Stimulated activated naive CD8-positive, alpha-beta T cell treated with anti-CD3 and anti-CD28 coated beads, Interleukin-15, Interleukin-2, amounts not matched to agents 100 ng/mL and 50 ng/mL, for 24 hours (primary cell): Measurements from ENCODE around the gene HTR4.

Experiments used
- H3K27ac Mint-ChIP-seq: one replicate; pipeline ENCODE4 v1.8.0; 2021; ENCODE audit warnings: mild to moderate bottlenecking, mixed read lengths
- H3K27me3 Mint-ChIP-seq: one replicate; pipeline ENCODE4 v1.8.0; 2021; ENCODE audit warnings: mixed read lengths
- H3K36me3 Mint-ChIP-seq: one replicate; pipeline ENCODE4 v1.8.0; 2021; ENCODE audit warnings: low read depth, mixed read lengths
- H3K4me1 Mint-ChIP-seq: one replicate; pipeline ENCODE4 v1.8.0; 2021; ENCODE audit warnings: low read depth, mixed read lengths
- H3K4me3 Mint-ChIP-seq: one replicate; pipeline ENCODE4 v1.8.0; 2021; ENCODE audit warnings: mild to moderate bottlenecking, mixed read lengths
- H3K9me3 Mint-ChIP-seq: one replicate; pipeline ENCODE4 v1.8.0; 2021; ENCODE audit warnings: mixed read lengths

Gene HTR4

GRCh38 chr5:148639081-148639480 lies 15.2 kb downstream of the HTR4 start:
- Mint-ChIP-seq H3K4me1 (no peaks in the 10 kb centered on the region), H3K9me3 (no peaks in the 10 kb centered on the region), H3K36me3 (no peaks in the 10 kb centered on the region), H3K27me3 (peaks cover 40% of the 10 kb centered on the region), H3K27ac (no peak overlapping the region), H3K4me3 (no peak overlapping the region)

GRCh38 chr5:148636353-148636752 lies 18.0 kb downstream of the HTR4 start:
- H3K4me1 Mint-ChIP-seq, result peaks cover 6% of the 10 kb centered on the region
- H3K9me3 Mint-ChIP-seq, result no peaks in the 10 kb centered on the region
- no peaks in the 10 kb centered on the region for H3K36me3 Mint-ChIP-seq
- peaks cover 31% of the 10 kb centered on the region for H3K27me3 Mint-ChIP-seq
- H3K27ac Mint-ChIP-seq, result no peak overlapping the region
- no peak overlapping the region for H3K4me3 Mint-ChIP-seq

- peaks cover 37% of the 10 kb centered on the region for H3K27me3 Mint-ChIP-seq
Measured at GRCh38 chr5:148635321-148636083, 18.8 kb downstream of the HTR4 start.

GRCh38 chr5:148633067-148633377 lies 21.3 kb downstream of the HTR4 start:
- H3K4me3 Mint-ChIP-seq, result no peak overlapping the region

More at GRCh38 chr5:148635321-148636083, 18.8 kb downstream of the HTR4 start:
- peaks cover 6% of the 10 kb centered on the region for H3K4me1 Mint-ChIP-seq
- no peaks in the 10 kb centered on the region for H3K36me3 Mint-ChIP-seq
- H3K9me3 Mint-ChIP-seq, result no peaks in the 10 kb centered on the region
- H3K4me3 Mint-ChIP-seq, result no peak overlapping the region
- no peak overlapping the region for H3K27ac Mint-ChIP-seq

GRCh38 chr5:148632255-148633066 lies 21.9 kb downstream of the HTR4 start:
- Mint-ChIP-seq H3K27ac (no peak overlapping the region), H3K9me3 (no peaks in the 10 kb centered on the region), H3K4me1 (peaks cover 6% of the 10 kb centered on the region), H3K4me3 (no peak overlapping the region), H3K36me3 (no peaks in the 10 kb centered on the region), H3K27me3 (peaks cover 35% of the 10 kb centered on the region)

More at GRCh38 chr5:148633067-148633377, 21.3 kb downstream of the HTR4 start:
- Mint-ChIP-seq H3K9me3 (no peaks in the 10 kb centered on the region), H3K27ac (no peak overlapping the region), H3K27me3 (peaks cover 33% of the 10 kb centered on the region), H3K4me1 (peaks cover 6% of the 10 kb centered on the region), H3K36me3 (no peaks in the 10 kb centered on the region)

- Mint-ChIP-seq H3K27me3 (peaks cover 46% of the 10 kb centered on the region), H3K4me3 (no peak overlapping the region), H3K36me3 (no peaks in the 10 kb centered on the region), H3K4me1 (peaks cover 4% of the 10 kb centered on the region), H3K27ac (no peak overlapping the region), H3K9me3 (no peaks in the 10 kb centered on the region)
Measured at GRCh38 chr5:148626986-148627385, 27.3 kb downstream of the HTR4 start.

GRCh38 chr5:148626081-148626613 lies 28.2 kb downstream of the HTR4 start:
- H3K27me3 Mint-ChIP-seq, result peaks cover 44% of the 10 kb centered on the region
- H3K9me3 Mint-ChIP-seq, result no peaks in the 10 kb centered on the region
- H3K36me3 Mint-ChIP-seq, result no peaks in the 10 kb centered on the region
- H3K4me3 Mint-ChIP-seq, result no peak overlapping the region
- peaks cover 10% of the 10 kb centered on the region for H3K4me1 Mint-ChIP-seq
- H3K27ac Mint-ChIP-seq, result no peak overlapping the region

- H3K4me1 Mint-ChIP-seq, result peaks cover 19% of the 10 kb centered on the region
- no peak overlapping the region for H3K4me3 Mint-ChIP-seq
- no peak overlapping the region for H3K27ac Mint-ChIP-seq
- H3K9me3 Mint-ChIP-seq, result no peaks in the 10 kb centered on the region
- peaks cover 37% of the 10 kb centered on the region for H3K27me3 Mint-ChIP-seq
- H3K36me3 Mint-ChIP-seq, result no peaks in the 10 kb centered on the region
Measured at GRCh38 chr5:148625250-148625649, 29.1 kb downstream of the HTR4 start.

- peaks cover 38% of the 10 kb centered on the region for H3K27me3 Mint-ChIP-seq
- H3K36me3 Mint-ChIP-seq, result no peaks in the 10 kb centered on the region
Measured at GRCh38 chr5:148623741-148624140, 30.6 kb downstream of the HTR4 start.

GRCh38 chr5:148623101-148623500 lies 31.2 kb downstream of the HTR4 start:
- peaks cover 45% of the 10 kb centered on the region for H3K27me3 Mint-ChIP-seq
- no peaks in the 10 kb centered on the region for H3K9me3 Mint-ChIP-seq
- H3K36me3 Mint-ChIP-seq, result no peaks in the 10 kb centered on the region
- H3K4me1 Mint-ChIP-seq, result peaks cover 33% of the 10 kb centered on the region
- no peak overlapping the region for H3K27ac Mint-ChIP-seq
- no peak overlapping the region for H3K4me3 Mint-ChIP-seq

More at GRCh38 chr5:148623741-148624140, 30.6 kb downstream of the HTR4 start:
- H3K4me1 Mint-ChIP-seq, result peaks cover 32% of the 10 kb centered on the region
- no peak overlapping the region for H3K4me3 Mint-ChIP-seq
- no peak overlapping the region for H3K27ac Mint-ChIP-seq
- H3K9me3 Mint-ChIP-seq, result no peaks in the 10 kb centered on the region

- H3K4me1 Mint-ChIP-seq, result peaks cover 33% of the 10 kb centered on the region
- H3K9me3 Mint-ChIP-seq, result no peaks in the 10 kb centered on the region
- no peaks in the 10 kb centered on the region for H3K36me3 Mint-ChIP-seq
- no peak overlapping the region for H3K4me3 Mint-ChIP-seq
- peaks cover 39% of the 10 kb centered on the region for H3K27me3 Mint-ChIP-seq
- H3K27ac Mint-ChIP-seq, result peak overlapping the region; percentile 13
Measured at GRCh38 chr5:148620696-148621095, 33.6 kb downstream of the HTR4 start.

GRCh38 chr5:148620091-148620490 lies 34.2 kb downstream of the HTR4 start:
- Mint-ChIP-seq H3K27ac (no peak overlapping the region), H3K27me3 (peaks cover 38% of the 10 kb centered on the region), H3K9me3 (no peaks in the 10 kb centered on the region), H3K4me1 (peaks cover 33% of the 10 kb centered on the region), H3K36me3 (no peaks in the 10 kb centered on the region), H3K4me3 (no peak overlapping the region)

GRCh38 chr5:148619484-148619883 lies 34.8 kb downstream of the HTR4 start:
- Mint-ChIP-seq H3K36me3 (no peaks in the 10 kb centered on the region), H3K4me1 (peaks cover 33% of the 10 kb centered on the region), H3K27me3 (peaks cover 33% of the 10 kb centered on the region), H3K9me3 (no peaks in the 10 kb centered on the region), H3K27ac (no peak overlapping the region), H3K4me3 (no peak overlapping the region)

GRCh38 chr5:148615644-148616275 lies 38.6 kb downstream of the HTR4 start:
- no peaks in the 10 kb centered on the region for H3K9me3 Mint-ChIP-seq
- H3K27ac Mint-ChIP-seq, result no peak overlapping the region
- H3K4me1 Mint-ChIP-seq, result peaks cover 19% of the 10 kb centered on the region
- no peak overlapping the region for H3K4me3 Mint-ChIP-seq
- H3K27me3 Mint-ChIP-seq, result peaks cover 14% of the 10 kb centered on the region
- no peaks in the 10 kb centered on the region for H3K36me3 Mint-ChIP-seq

- H3K4me1 Mint-ChIP-seq, result no peaks in the 10 kb centered on the region
Measured at GRCh38 chr5:148607406-148607805, 46.9 kb downstream of the HTR4 start.

More at GRCh38 chr5:148607406-148607805, 46.9 kb downstream of the HTR4 start:
- no peaks in the 10 kb centered on the region for H3K27me3 Mint-ChIP-seq
- H3K27ac Mint-ChIP-seq, result no peak overlapping the region
- no peaks in the 10 kb centered on the region for H3K9me3 Mint-ChIP-seq
- no peak overlapping the region for H3K4me3 Mint-ChIP-seq
- H3K36me3 Mint-ChIP-seq, result no peaks in the 10 kb centered on the region
